ENCODE measurements around the gene PTCHD1.
A peak's percentile ranks its signal among the peaks of the same experiment; 100 is the strongest.

Gene PTCHD1

GRCh38 chrX:23422912-23423311 is 88.3 kb downstream of the PTCHD1 start:
- FAIRE-seq = no peak

DNA sequence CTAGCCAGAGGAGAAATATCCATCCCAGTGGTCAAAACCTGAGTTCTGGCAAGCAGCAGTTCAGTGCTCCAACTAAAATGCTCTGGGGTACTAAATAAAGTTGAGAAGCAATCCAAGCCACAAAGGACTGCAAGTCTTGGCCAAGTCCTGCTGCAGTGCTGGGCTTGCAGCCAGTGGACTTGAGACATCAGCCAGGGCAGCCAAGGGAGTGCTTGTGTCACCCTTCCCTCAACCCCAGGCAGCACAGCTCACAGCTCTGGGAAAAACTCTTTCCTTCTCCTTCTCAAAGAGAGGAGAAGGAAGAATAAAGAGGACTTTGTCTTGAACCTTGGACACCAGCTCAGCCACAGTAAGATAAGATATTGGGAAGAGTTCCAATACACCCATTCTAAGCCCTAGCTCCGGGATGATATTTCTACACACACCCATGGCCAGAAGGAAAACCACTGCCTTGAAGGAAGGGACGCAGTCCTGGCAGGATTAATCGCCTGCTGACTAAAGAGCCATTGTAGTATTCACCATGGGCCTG is 99.8 kb downstream of the PTCHD1 start:
- FAIRE-seq = no peak

DNA sequence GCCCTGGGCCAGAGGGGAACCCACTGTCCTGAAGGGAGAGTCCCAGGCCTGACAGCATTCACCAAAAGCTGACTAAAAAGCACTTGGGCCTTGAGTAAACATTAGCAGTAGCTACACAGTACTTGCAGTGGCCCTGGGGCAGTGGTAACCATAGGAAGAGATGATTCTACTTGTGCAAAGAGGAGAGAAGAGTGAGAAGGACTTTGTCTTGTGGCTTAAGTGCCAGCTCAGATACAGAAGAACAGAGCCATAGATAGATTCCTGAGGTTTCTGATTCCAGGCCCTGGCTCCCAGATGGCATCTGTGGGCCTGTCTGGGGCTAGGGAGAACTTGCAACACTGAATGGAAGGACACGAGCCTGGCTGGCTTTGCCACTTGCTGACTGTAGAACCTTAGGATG is 100.5 kb downstream of the PTCHD1 start:
- FAIRE-seq = no peak

GRCh38 chrX:23435575-23435974 is 100.9 kb downstream of the PTCHD1 start:
- no peak for FAIRE-seq

GRCh38 chrX:23436875-23437274 is 102.2 kb downstream of the PTCHD1 start:
- no peak for FAIRE-seq

DNA sequence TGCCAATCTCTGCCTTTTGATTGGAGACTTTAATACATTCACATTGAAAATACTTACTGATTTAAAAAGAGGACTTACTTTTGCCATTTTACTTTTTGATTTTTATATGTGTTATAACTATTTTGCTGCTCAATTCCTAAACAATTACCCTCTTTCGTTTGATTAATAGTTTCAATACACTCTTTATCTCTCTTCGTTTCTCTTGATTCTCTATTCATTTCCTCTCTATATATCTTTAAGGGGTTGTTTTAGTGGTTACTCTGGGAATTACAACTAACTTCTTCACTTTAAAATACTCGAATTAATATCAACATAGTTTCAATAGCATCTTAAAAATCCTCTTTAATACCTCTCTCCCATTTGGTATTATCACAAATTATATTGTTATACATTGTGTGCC is 116.6 kb downstream of the PTCHD1 start:
- FAIRE-seq = peak; percentile 28

Data from TTC549 (cell line).